Stimulated activated CD8-positive, alpha-beta memory T cell treated with anti-CD3 and anti-CD28 coated beads, Interleukin-12 subunit alpha, Interleukin-12 subunit beta, amount 100 ng/mL, for 4 hours (primary cell): ENCODE results near the gene TOR4A.
"Not testable (repeated sequence)": the region's sequence is repeated elsewhere in the genome, so short reads cannot be mapped to it uniquely, and the experiment has no call there.

Source experiments
- DNase-seq: peaks from one replicate; pipeline ENCODE4 v3.0.0-alpha.2; 2020; ENCODE audit warnings: low read depth

TOR4A gene

GRCh38 chr9:137252555-137253506 is 24.7 kb upstream of the TOR4A start:
- no peak for DNase-seq

- no peak for DNase-seq
Observed at GRCh38 chr9:137253717-137254623, 23.6 kb upstream of the TOR4A start.

- DNase-seq = peak; percentile 96
Observed at GRCh38 chr9:137254624-137255447, 22.7 kb upstream of the TOR4A start, which contains the start of gene NELFB. NELFB (plus strand) TSS chr9:137255327.

- no peak for DNase-seq
Observed at GRCh38 chr9:137255448-137256114, 21.9 kb upstream of the TOR4A start.

- no peak for DNase-seq
Observed at GRCh38 chr9:137256362-137256761, 21.2 kb upstream of the TOR4A start.

GRCh38 chr9:137256856-137257255 is 20.7 kb upstream of the TOR4A start:
- no peak for DNase-seq

- DNase-seq = not testable (repeated sequence)
Observed at GRCh38 chr9:137262173-137262908, 15.2 kb upstream of the TOR4A start.

- no peak for DNase-seq
Observed at GRCh38 chr9:137262909-137263285, 14.6 kb upstream of the TOR4A start.

GRCh38 chr9:137263506-137263905 is 14.0 kb upstream of the TOR4A start:
- no peak for DNase-seq

- DNase-seq = no peak
Observed at GRCh38 chr9:137264067-137264466, 13.5 kb upstream of the TOR4A start.

GRCh38 chr9:137265496-137266161 is 11.9 kb upstream of the TOR4A start:
- no peak for DNase-seq

GRCh38 chr9:137266162-137266527 is 11.4 kb upstream of the TOR4A start:
- no peak for DNase-seq

- DNase-seq = no peak
Observed at GRCh38 chr9:137266585-137267453, 10.7 kb upstream of the TOR4A start.

GRCh38 chr9:137267933-137268355 is 9.6 kb upstream of the TOR4A start:
- no peak for DNase-seq

- DNase-seq = no peak
Observed at GRCh38 chr9:137268538-137269201, 8.9 kb upstream of the TOR4A start.

GRCh38 chr9:137269231-137269772 is 8.2 kb upstream of the TOR4A start:
- DNase-seq = no peak

GRCh38 chr9:137270929-137271695 is 6.4 kb upstream of the TOR4A start:
- no peak for DNase-seq
